GM12878 (cell line): ENCODE results near the gene GTF3C1. TPM values are rescaled to one million over a fixed set of nuclear protein-coding genes. Genes with fewer than 3 reads are reported as not detected.

Experiments
- ATAC-seq: fragments of 200-7000 bp; cut with Tn5 transposase; 3 replicates; pipeline ENCODE4 v1.9.1; 2020; ENCODE audit warnings: mild to moderate bottlenecking, moderate library complexity
- BruUV-seq: library from RNA; stranded (reverse); fragments of 400-500 nt; replicated peaks from 2 replicates; lab custom pipeline; 2021; lab: Mats Ljungman, UMichigan
- CTCF ChIA-PET: fragments of 300-600 bp; sonication (Branson Sonifier 250); formaldehyde crosslinking; extraction: SDS; loops from one replicate; lab custom pipeline; 2021; ENCODE audit warnings: inconsistent platforms; lab: Yijun Ruan, JAX
- POLR2A ChIA-PET: fragments of 350-600 bp; formaldehyde crosslinking; extraction: SDS; loops from one replicate; lab custom pipeline; 2021; ENCODE audit warnings: inconsistent platforms; lab: Charles Lee
- RAD21 ChIA-PET: fragments of 300-600 bp; sonication (Branson Sonifier 250); formaldehyde crosslinking; loops from one replicate; lab custom pipeline; 2023; ENCODE audit warnings: antibody characterized with exemption; ENCODE audit not compliant: unreplicated experiment; lab: Charles Lee
- SMC1A ChIA-PET: fragments of 300-600 bp; sonication (Branson Sonifier 250); formaldehyde crosslinking; loops from one replicate; lab custom pipeline; 2023; ENCODE audit not compliant: unreplicated experiment, uncharacterized antibody; lab: Charles Lee
- DNase-seq: peaks from one replicate; pipeline ENCODE4 v3.0.0-alpha.2; 2011; ENCODE audit warnings: low read depth, low spot score
- FAIRE-seq: peaks from 3 replicates; lab custom pipeline; 2011; peaks lifted over from hg19 to GRCh38; lab: Jason Lieb, UNC
- H2AFZ ChIP-seq: 2 replicates; pipeline ENCODE4 v1.6.0; 2011; ENCODE audit warnings: low read depth, low read length, control low read depth; ENCODE audit not compliant: control insufficient read depth
- H3K27ac ChIP-seq: 2 replicates; pipeline ENCODE4 v1.5.1; 2011; ENCODE audit warnings: control low read depth; ENCODE audit not compliant: control insufficient read depth, insufficient read depth
- H3K27me3 ChIP-seq, 2 experiments: replicated peaks in 1 of 2; 2 replicates each; pipeline versions ENCODE4 v1.6.0 to v1.6.1; 2011; ENCODE audit warnings: low read length in 1 of 2; ENCODE audit not compliant: control insufficient read depth in 2 of 2, insufficient read depth in 2 of 2
- H3K36me3 ChIP-seq, 2 experiments: 2 replicates each; pipeline ENCODE4 v1.5.1; 2011; ENCODE audit warnings: low read length in 1 of 2; ENCODE audit not compliant: control insufficient read depth in 2 of 2, insufficient read depth in 2 of 2
- H3K4me1 ChIP-seq: 2 replicates; pipeline ENCODE4 v1.6.1; 2011; ENCODE audit warnings: mild to moderate bottlenecking, low read length, moderate library complexity, mixed read lengths; ENCODE audit not compliant: control insufficient read depth, insufficient read depth
- H3K4me2 ChIP-seq: 2 replicates; pipeline ENCODE4 v1.6.0; 2011; ENCODE audit warnings: control low read depth; ENCODE audit not compliant: control insufficient read depth, insufficient read depth
- H3K4me3 ChIP-seq: fragments of 200-600 bp; sonication (generic); 2 replicates; pipeline ENCODE4 v1.5.1; 2016
- H3K79me2 ChIP-seq: 2 replicates; pipeline ENCODE4 v1.6.0; 2011; ENCODE audit warnings: low read length; ENCODE audit not compliant: control insufficient read depth, insufficient read depth
- H3K9ac ChIP-seq: 2 replicates; pipeline ENCODE4 v1.8.0; 2011; ENCODE audit warnings: low read length, control low read depth, mixed read lengths; ENCODE audit not compliant: control insufficient read depth, insufficient read depth
- H3K9me3 ChIP-seq: replicated peaks from 3 replicates; pipeline ENCODE4 v1.5.1; 2011; ENCODE audit warnings: mild to moderate bottlenecking, low read length; ENCODE audit not compliant: control insufficient read depth, insufficient read depth
- H4K20me1 ChIP-seq: 2 replicates; pipeline ENCODE4 v1.6.0; 2011; ENCODE audit not compliant: control insufficient read depth, insufficient read depth
- ATF2 ChIP-seq: IDR thresholded peaks from 2 replicates; pipeline ENCODE4 v1.6.1; 2012; ENCODE audit warnings: low read length, inconsistent platforms
- BMI1 ChIP-seq: fragments of 450-650 bp; IDR thresholded peaks from 2 replicates; pipeline ENCODE4 v1.6.1; 2016; ENCODE audit warnings: mild to moderate bottlenecking, moderate library complexity, borderline replicate concordance
- CHD2 ChIP-seq: IDR thresholded peaks from 2 replicates; pipeline ENCODE4 v1.6.1; 2011; ENCODE audit warnings: low read depth, low read length, improper control_type of control experiment, borderline replicate concordance
- CHD4 ChIP-seq: fragments of 200-600 bp; sonication (generic); IDR thresholded peaks from 2 replicates; pipeline ENCODE4 v1.6.1; 2016; ENCODE audit warnings: mild to moderate bottlenecking
- CREB1 ChIP-seq: IDR thresholded peaks from 2 replicates; pipeline ENCODE4 v1.6.1; 2012; ENCODE audit warnings: low read depth, mild to moderate bottlenecking, inconsistent platforms
- EED ChIP-seq: sonication (generic); IDR thresholded peaks from 2 replicates; pipeline ENCODE4 v1.6.1; 2016; ENCODE audit warnings: antibody characterized with exemption, low read depth
- ETV6 ChIP-seq, 2 experiments: fragments of 450-650 bp in 1 of 2; IDR thresholded peaks in 1 of 2; conservative IDR thresholded peaks in 1 of 2; 2 replicates each; pipeline ENCODE4 v1.6.1; 2014; ENCODE audit warnings: antibody characterized with exemption in 1 of 2, borderline replicate concordance in 1 of 2, low read depth in 1 of 2, mild to moderate bottlenecking in 1 of 2, moderate library complexity in 1 of 2
- FOXM1 ChIP-seq: IDR thresholded peaks from 2 replicates; pipeline ENCODE4 v1.6.1; 2012; ENCODE audit warnings: low read depth, mild to moderate bottlenecking, inconsistent platforms, low read length, moderate library complexity
- MAX ChIP-seq: IDR thresholded peaks from 2 replicates; pipeline ENCODE4 v1.6.1; 2012; ENCODE audit warnings: low read depth, low read length, improper control_type of control experiment
- MEF2A ChIP-seq: IDR thresholded peaks from 2 replicates; pipeline ENCODE4 v1.6.1; 2011; ENCODE audit warnings: low read depth, mild to moderate bottlenecking, low read length, moderate library complexity; ENCODE audit not compliant: insufficient read depth
- MYC ChIP-seq: IDR thresholded peaks from 2 replicates; pipeline ENCODE4 v1.6.1; 2011; ENCODE audit warnings: mild to moderate bottlenecking, low read length, moderate library complexity, inconsistent platforms; ENCODE audit not compliant: insufficient read depth, insufficient replicate concordance, insufficient read length, severe bottlenecking
- NBN ChIP-seq: fragments of 450-650 bp; IDR thresholded peaks from 2 replicates; pipeline ENCODE4 v1.6.1; 2016
- NFIC ChIP-seq: IDR thresholded peaks from 2 replicates; pipeline ENCODE4 v1.6.1; 2012; ENCODE audit warnings: low read depth, mild to moderate bottlenecking, inconsistent platforms, low read length, moderate library complexity
- PAX5 ChIP-seq: IDR thresholded peaks from 2 replicates; pipeline ENCODE4 v1.6.1; 2011; ENCODE audit warnings: low read depth, low read length, borderline replicate concordance
- PAX8 ChIP-seq: fragments of 450-650 bp; IDR thresholded peaks from 2 replicates; pipeline ENCODE4 v1.6.1; 2017; ENCODE audit warnings: mild to moderate bottlenecking, moderate library complexity
- ZNF24 ChIP-seq: fragments of 450-650 bp; IDR thresholded peaks from 2 replicates; pipeline ENCODE4 v1.6.1; 2017; ENCODE audit warnings: antibody characterized with exemption, mild to moderate bottlenecking
- WGBS: methylation state at CpG from one replicate; pipeline ENCODE4 v1.1.6; 2016; ENCODE audit warnings: low lambda C conversion rate; ENCODE audit not compliant: insufficient replicate concordance, insufficient coverage; ENCODE audit errors: missing lambda C conversion rate; 5-methylcytosine and 5-hydroxymethylcytosine counted together
- in situ Hi-C: fragments of 300-500 bp; cut with MboI; formaldehyde crosslinking; loops from 9 replicates; pipeline ENCODE4 v1.14.3; 2018; ENCODE audit warnings: mixed read lengths
- intact Hi-C: fragments of 100-400 bp; cut with micrococcal nuclease; formaldehyde crosslinking; loops from one replicate; pipeline ENCODE4 v1.14.2; 2022; ENCODE audit not compliant: unreplicated experiment
- polyA plus RNA-seq, 11 experiments: library from polyadenylated mRNA; depleted of rRNA in 4 of 11; unstranded in 6 of 11; stranded (reverse) in 5 of 11; fragments of >200 nt; fragmentation: Nextera tagmentation in 4 of 11; fragmentation: Illumina TruSeq in 1 of 11; extraction: Ambion mirVana in 4 of 11; extraction: Trizol in 1 of 11; gene quantifications; 1 replicate in 1 of 11; 2 replicates in 10 of 11; pipeline versions ENCODE4 v1.2.1 to v1.2.3, GENCODE V29; 2011 to 2016; ENCODE audit warnings: inconsistent platforms in 2 of 11, missing spikeins in 2 of 11, low read depth in 1 of 11
- total RNA-seq, 4 experiments: library from RNA; depleted of rRNA in 3 of 4; stranded (reverse); fragments of >200 nt in 3 of 4; fragmentation: Illumina TruSeq in 1 of 4; extraction: Trizol in 1 of 4; gene quantifications; 2 replicates each; pipeline versions ENCODE4 v1.2.1 to v1.2.3, GENCODE V29; 2013 to 2021
- TF ChIP-seq, protein P1 (sequence below): fragments of 450-650 bp; IDR thresholded peaks from 2 replicates; pipeline ENCODE4 v1.6.1; 2017; ENCODE audit warnings: mild to moderate bottlenecking, moderate library complexity
- TF ChIP-seq, protein P2 (sequence below), 3 experiments: IDR thresholded peaks in 2 of 3; conservative IDR thresholded peaks in 1 of 3; 2 replicates each; pipeline ENCODE4 v1.5.1; 2011; ENCODE audit warnings: low read depth in 3 of 3, low read length in 3 of 3, mild to moderate bottlenecking in 3 of 3, control low read depth in 2 of 3, moderate library complexity in 2 of 3, inconsistent platforms in 1 of 3, mixed read lengths in 1 of 3; ENCODE audit not compliant: control insufficient read depth in 2 of 3, insufficient read depth in 1 of 3; ENCODE audit errors: extremely low read depth in 1 of 3

The GTF3C1 gene
- total and polyA plus RNA-seq, 10 of the 15 experiments (the other 5 are each of a cell fraction or from before 2014, with no cell fraction given), result 0.98 to 60.9 (median 34.3) TPM

DNA sequence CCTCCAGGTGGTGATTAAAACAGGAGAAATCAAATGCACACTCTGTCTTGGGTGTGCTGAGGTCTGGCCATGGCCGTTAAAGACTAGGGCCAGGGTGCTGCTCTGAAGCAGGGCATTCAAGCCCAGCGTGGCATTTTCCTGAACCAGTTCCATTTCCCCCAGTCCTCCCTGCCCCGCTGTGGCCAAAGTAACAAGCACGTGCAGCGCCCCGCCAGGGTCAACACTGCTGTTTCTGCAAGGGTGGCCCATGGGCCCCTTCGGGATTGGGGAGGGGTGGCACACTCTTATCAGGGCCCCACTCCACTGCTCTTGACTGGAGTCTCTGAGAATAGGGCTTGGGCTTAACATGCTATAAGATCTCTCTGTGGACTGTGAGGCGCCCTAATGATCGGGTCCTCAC, 74.8 kb downstream of the GTF3C1 start:
- TF ChIP-seq MYC, result no peak
- TF ChIP-seq MAX, result no peak
- no peak for TF ChIP-seq BMI1
- TF ChIP-seq FOXM1, result no peak
- TF ChIP-seq CHD4, result no peak
- TF ChIP-seq, protein P1, sequence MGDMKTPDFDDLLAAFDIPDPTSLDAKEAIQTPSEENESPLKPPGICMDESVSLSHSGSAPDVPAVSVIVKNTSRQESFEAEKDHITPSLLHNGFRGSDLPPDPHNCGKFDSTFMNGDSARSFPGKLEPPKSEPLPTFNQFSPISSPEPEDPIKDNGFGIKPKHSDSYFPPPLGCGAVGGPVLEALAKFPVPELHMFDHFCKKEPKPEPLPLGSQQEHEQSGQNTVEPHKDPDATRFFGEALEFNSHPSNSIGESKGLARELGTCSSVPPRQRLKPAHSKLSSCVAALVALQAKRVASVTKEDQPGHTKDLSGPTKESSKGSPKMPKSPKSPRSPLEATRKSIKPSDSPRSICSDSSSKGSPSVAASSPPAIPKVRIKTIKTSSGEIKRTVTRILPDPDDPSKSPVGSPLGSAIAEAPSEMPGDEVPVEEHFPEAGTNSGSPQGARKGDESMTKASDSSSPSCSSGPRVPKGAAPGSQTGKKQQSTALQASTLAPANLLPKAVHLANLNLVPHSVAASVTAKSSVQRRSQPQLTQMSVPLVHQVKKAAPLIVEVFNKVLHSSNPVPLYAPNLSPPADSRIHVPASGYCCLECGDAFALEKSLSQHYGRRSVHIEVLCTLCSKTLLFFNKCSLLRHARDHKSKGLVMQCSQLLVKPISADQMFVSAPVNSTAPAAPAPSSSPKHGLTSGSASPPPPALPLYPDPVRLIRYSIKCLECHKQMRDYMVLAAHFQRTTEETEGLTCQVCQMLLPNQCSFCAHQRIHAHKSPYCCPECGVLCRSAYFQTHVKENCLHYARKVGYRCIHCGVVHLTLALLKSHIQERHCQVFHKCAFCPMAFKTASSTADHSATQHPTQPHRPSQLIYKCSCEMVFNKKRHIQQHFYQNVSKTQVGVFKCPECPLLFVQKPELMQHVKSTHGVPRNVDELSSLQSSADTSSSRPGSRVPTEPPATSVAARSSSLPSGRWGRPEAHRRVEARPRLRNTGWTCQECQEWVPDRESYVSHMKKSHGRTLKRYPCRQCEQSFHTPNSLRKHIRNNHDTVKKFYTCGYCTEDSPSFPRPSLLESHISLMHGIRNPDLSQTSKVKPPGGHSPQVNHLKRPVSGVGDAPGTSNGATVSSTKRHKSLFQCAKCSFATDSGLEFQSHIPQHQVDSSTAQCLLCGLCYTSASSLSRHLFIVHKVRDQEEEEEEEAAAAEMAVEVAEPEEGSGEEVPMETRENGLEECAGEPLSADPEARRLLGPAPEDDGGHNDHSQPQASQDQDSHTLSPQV, result no peak
- TF ChIP-seq CREB1, result no peak
- no peak for TF ChIP-seq EED
- TF ChIP-seq NFIC, result no peak
- no peak for TF ChIP-seq ETV6 (conservative IDR thresholded peaks at IDR 0.05 in 1 of 2, IDR thresholded peaks at IDR 0.05 in 1 of 2; ENCODE audit: borderline replicate concordance in 1 of 2, low read depth in 1 of 2)
- TF ChIP-seq, protein P2, sequence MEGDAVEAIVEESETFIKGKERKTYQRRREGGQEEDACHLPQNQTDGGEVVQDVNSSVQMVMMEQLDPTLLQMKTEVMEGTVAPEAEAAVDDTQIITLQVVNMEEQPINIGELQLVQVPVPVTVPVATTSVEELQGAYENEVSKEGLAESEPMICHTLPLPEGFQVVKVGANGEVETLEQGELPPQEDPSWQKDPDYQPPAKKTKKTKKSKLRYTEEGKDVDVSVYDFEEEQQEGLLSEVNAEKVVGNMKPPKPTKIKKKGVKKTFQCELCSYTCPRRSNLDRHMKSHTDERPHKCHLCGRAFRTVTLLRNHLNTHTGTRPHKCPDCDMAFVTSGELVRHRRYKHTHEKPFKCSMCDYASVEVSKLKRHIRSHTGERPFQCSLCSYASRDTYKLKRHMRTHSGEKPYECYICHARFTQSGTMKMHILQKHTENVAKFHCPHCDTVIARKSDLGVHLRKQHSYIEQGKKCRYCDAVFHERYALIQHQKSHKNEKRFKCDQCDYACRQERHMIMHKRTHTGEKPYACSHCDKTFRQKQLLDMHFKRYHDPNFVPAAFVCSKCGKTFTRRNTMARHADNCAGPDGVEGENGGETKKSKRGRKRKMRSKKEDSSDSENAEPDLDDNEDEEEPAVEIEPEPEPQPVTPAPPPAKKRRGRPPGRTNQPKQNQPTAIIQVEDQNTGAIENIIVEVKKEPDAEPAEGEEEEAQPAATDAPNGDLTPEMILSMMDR (IDR thresholded peaks at IDR 0.05 in 2 of 3, conservative IDR thresholded peaks at IDR 0.05 in 1 of 3; ENCODE audit: control insufficient read depth in 2 of 3, extremely low read depth in 1 of 3, insufficient read depth in 1 of 3, low read depth in 3 of 3, low read length in 3 of 3), result no peak
- TF ChIP-seq PAX5, result no peak
- no peak for TF ChIP-seq CHD2
- no peak for TF ChIP-seq ZNF24
- no peak for TF ChIP-seq NBN
- no peak for TF ChIP-seq PAX8
- TF ChIP-seq MEF2A, result no peak
- TF ChIP-seq ATF2, result no peak
- Histone ChIP-seq H3K27me3 (no peaks in the 10 kb centered on the region), H3K9me3 (no peaks in the 10 kb centered on the region), H3K79me2 (no peaks in the 10 kb centered on the region), H3K36me3 (peaks cover 21% of the 10 kb centered on the region in 2 experiments), H3K27ac (no peak overlapping the region), H2AFZ (no peak overlapping the region), H3K4me3 (no peak overlapping the region), H3K9ac (no peak overlapping the region), H3K4me1 (no peaks in the 10 kb centered on the region), H3K4me2 (no peak overlapping the region), H4K20me1 (no peaks in the 10 kb centered on the region)
- DNase-seq (no peak), FAIRE-seq (no peak), ATAC-seq (no peak)
- 95% methylated on average over 9 of the region's 9 CpGs for WGBS
- ChIA-PET POLR2A (no interaction called here), SMC1A (no interaction called here), RAD21 (no interaction called here), CTCF (no interaction called here)
- in situ Hi-C loops (no loop called here), intact Hi-C loops (no loop called here)
- BruUV-seq, result no TSS peak
